ENCODE measurements around the gene LSM12.
"Not testable (repeated sequence)": the region's sequence is repeated elsewhere in the genome, so short reads cannot be mapped to it uniquely, and the experiment has no call there.

Gene LSM12

DNA sequence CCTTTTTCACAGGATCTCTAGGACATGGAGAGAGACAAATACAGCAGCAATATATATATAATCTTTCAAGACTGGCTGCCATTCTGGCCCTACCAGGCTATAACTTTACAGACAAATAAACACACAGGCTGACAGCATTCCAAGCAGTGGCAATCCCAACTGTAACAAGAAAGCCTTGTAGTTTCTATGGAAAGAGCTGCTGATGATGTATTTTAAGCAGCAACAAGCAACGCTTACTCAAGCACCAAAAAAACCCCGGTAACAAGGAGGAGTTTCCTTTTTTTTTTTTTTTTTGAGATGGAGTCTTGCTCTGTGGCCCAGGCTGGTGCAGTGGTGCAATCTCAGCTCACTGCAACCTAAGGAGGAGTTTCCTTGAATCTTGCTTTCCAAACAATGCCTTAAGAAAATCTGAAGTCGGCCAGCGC, 23.2 kb downstream of the LSM12 start:
- Histone ChIP-seq H3K27ac (ENCODE audit: insufficient read depth, low read length, poor library complexity, severe bottlenecking) (no peak overlapping the region), H3K9me3 (ENCODE audit: control insufficient read depth, low read length) (no peaks in the 10 kb centered on the region), H3K36me3 (ENCODE audit: control insufficient read depth, insufficient read depth, low read length) (peaks cover 13% of the 10 kb centered on the region), H3K4me3 (ENCODE audit: insufficient read depth, low read depth, low read length, poor library complexity, severe bottlenecking) (no peak overlapping the region), H3K4me1 (ENCODE audit: control insufficient read depth, insufficient read depth, low read length, poor library complexity, severe bottlenecking) (no peaks in the 10 kb centered on the region), H3K27me3 (replicated peaks; ENCODE audit: control insufficient read depth, insufficient read depth, low read length, poor library complexity, severe bottlenecking) (no peaks in the 10 kb centered on the region)
- DNase-seq, result no peak

GRCh38 chr17:44039829-44040635, 26.4 kb downstream of the LSM12 start:
- no peaks in the 10 kb centered on the region for H3K9me3 ChIP-seq (ENCODE audit: control insufficient read depth, low read length)
- no peaks in the 10 kb centered on the region for H3K4me1 ChIP-seq (ENCODE audit: control insufficient read depth, insufficient read depth, low read length, poor library complexity, severe bottlenecking)
- peaks cover 30% of the 10 kb centered on the region for H3K36me3 ChIP-seq (ENCODE audit: control insufficient read depth, insufficient read depth, low read length)
- H3K4me3 ChIP-seq (ENCODE audit: insufficient read depth, low read depth, low read length, poor library complexity, severe bottlenecking), result no peak overlapping the region
- H3K27me3 ChIP-seq (replicated peaks; ENCODE audit: control insufficient read depth, insufficient read depth, low read length, poor library complexity, severe bottlenecking), result no peaks in the 10 kb centered on the region
- no peak for DNase-seq
- no peak overlapping the region for H3K27ac ChIP-seq (ENCODE audit: insufficient read depth, low read length, poor library complexity, severe bottlenecking)

DNA sequence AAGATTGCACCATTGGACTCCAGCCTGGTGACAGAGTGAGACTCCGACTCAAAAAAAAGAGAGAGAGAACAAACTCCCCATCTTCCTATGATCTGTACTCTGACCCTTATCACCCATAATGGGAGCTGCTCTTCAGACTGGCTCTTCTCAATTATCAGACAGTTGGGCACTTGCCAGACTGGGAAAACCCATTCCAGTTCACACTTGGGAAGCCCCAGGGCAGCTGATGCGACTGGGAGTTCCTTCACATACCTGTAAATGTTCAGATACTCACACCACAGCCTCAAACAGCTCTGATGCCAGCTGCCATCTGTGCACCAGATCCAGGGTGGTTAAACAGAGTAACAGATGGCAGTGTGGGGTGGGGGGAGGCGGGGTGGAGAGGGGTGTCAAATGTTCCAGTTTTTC, 27.9 kb downstream of the LSM12 start:
- Histone ChIP-seq H3K9me3 (ENCODE audit: control insufficient read depth, low read length) (no peaks in the 10 kb centered on the region), H3K27ac (ENCODE audit: insufficient read depth, low read length, poor library complexity, severe bottlenecking) (no peak overlapping the region), H3K36me3 (ENCODE audit: control insufficient read depth, insufficient read depth, low read length) (peaks cover 35% of the 10 kb centered on the region), H3K27me3 (replicated peaks; ENCODE audit: control insufficient read depth, insufficient read depth, low read length, poor library complexity, severe bottlenecking) (no peaks in the 10 kb centered on the region), H3K4me1 (ENCODE audit: control insufficient read depth, insufficient read depth, low read length, poor library complexity, severe bottlenecking) (no peaks in the 10 kb centered on the region), H3K4me3 (ENCODE audit: insufficient read depth, low read depth, low read length, poor library complexity, severe bottlenecking) (no peak overlapping the region)
- no peak for DNase-seq

DNA sequence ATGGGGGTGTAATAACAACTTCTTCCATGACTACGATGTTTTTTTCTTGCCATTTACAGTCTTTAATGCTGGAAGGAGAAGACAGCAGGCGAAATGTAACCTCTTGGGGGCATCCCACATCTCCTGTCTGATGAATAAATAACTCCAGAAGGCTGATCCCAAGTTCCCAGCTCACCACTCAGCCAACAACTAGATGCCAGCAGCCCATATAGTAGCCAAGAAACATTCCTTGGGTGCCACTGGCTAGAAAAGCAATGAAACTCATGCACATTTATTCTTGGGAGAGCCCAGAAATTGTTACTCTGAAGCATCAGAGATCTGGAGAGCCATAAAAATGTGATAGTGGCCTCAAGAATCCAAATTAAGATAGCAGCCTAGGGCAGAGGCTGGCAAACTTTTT, 29.0 kb downstream of the LSM12 start:
- Histone ChIP-seq H3K27me3 (replicated peaks; ENCODE audit: control insufficient read depth, insufficient read depth, low read length, poor library complexity, severe bottlenecking) (no peaks in the 10 kb centered on the region), H3K27ac (ENCODE audit: insufficient read depth, low read length, poor library complexity, severe bottlenecking) (no peak overlapping the region), H3K4me3 (ENCODE audit: insufficient read depth, low read depth, low read length, poor library complexity, severe bottlenecking) (no peak overlapping the region), H3K4me1 (ENCODE audit: control insufficient read depth, insufficient read depth, low read length, poor library complexity, severe bottlenecking) (no peaks in the 10 kb centered on the region), H3K36me3 (ENCODE audit: control insufficient read depth, insufficient read depth, low read length) (peaks cover 44% of the 10 kb centered on the region), H3K9me3 (ENCODE audit: control insufficient read depth, low read length) (no peaks in the 10 kb centered on the region)
- no peak for DNase-seq

- not testable (repeated sequence) for H3K4me3 ChIP-seq (ENCODE audit: insufficient read depth, low read depth, low read length, poor library complexity, severe bottlenecking); H3K27ac ChIP-seq (ENCODE audit: insufficient read depth, low read length, poor library complexity, severe bottlenecking); DNase-seq; H3K27me3 ChIP-seq (replicated peaks; ENCODE audit: control insufficient read depth, insufficient read depth, low read length, poor library complexity, severe bottlenecking); H3K9me3 ChIP-seq (ENCODE audit: control insufficient read depth, low read length); H3K4me1 ChIP-seq (ENCODE audit: control insufficient read depth, insufficient read depth, low read length, poor library complexity, severe bottlenecking)
- peaks cover 47% of the 10 kb centered on the region for H3K36me3 ChIP-seq (ENCODE audit: control insufficient read depth, insufficient read depth, low read length)
Observed at GRCh38 chr17:44034688-44035087, 31.8 kb downstream of the LSM12 start.

GRCh38 chr17:44033861-44034408, 32.5 kb downstream of the LSM12 start:
- Histone ChIP-seq H3K27me3 (replicated peaks; ENCODE audit: control insufficient read depth, insufficient read depth, low read length, poor library complexity, severe bottlenecking) (no peaks in the 10 kb centered on the region), H3K9me3 (ENCODE audit: control insufficient read depth, low read length) (no peaks in the 10 kb centered on the region), H3K4me3 (ENCODE audit: insufficient read depth, low read depth, low read length, poor library complexity, severe bottlenecking) (no peak overlapping the region), H3K27ac (ENCODE audit: insufficient read depth, low read length, poor library complexity, severe bottlenecking) (no peak overlapping the region), H3K4me1 (ENCODE audit: control insufficient read depth, insufficient read depth, low read length, poor library complexity, severe bottlenecking) (no peaks in the 10 kb centered on the region), H3K36me3 (ENCODE audit: control insufficient read depth, insufficient read depth, low read length) (peaks cover 47% of the 10 kb centered on the region)
- DNase-seq, result no peak

GRCh38 chr17:44030482-44030881, 36.0 kb downstream of the LSM12 start:
- Histone ChIP-seq H3K4me3 (ENCODE audit: insufficient read depth, low read depth, low read length, poor library complexity, severe bottlenecking) (no peak overlapping the region), H3K4me1 (ENCODE audit: control insufficient read depth, insufficient read depth, low read length, poor library complexity, severe bottlenecking) (no peaks in the 10 kb centered on the region), H3K27ac (ENCODE audit: insufficient read depth, low read length, poor library complexity, severe bottlenecking) (no peak overlapping the region), H3K36me3 (ENCODE audit: control insufficient read depth, insufficient read depth, low read length) (peaks cover 21% of the 10 kb centered on the region), H3K9me3 (ENCODE audit: control insufficient read depth, low read length) (no peaks in the 10 kb centered on the region), H3K27me3 (replicated peaks; ENCODE audit: control insufficient read depth, insufficient read depth, low read length, poor library complexity, severe bottlenecking) (no peaks in the 10 kb centered on the region)
- DNase-seq, result no peak

GRCh38 chr17:44029736-44030135, 36.7 kb downstream of the LSM12 start:
- H3K4me3 ChIP-seq (ENCODE audit: insufficient read depth, low read depth, low read length, poor library complexity, severe bottlenecking), result no peak overlapping the region
- no peaks in the 10 kb centered on the region for H3K4me1 ChIP-seq (ENCODE audit: control insufficient read depth, insufficient read depth, low read length, poor library complexity, severe bottlenecking)
- H3K9me3 ChIP-seq (ENCODE audit: control insufficient read depth, low read length), result no peaks in the 10 kb centered on the region
- H3K36me3 ChIP-seq (ENCODE audit: control insufficient read depth, insufficient read depth, low read length), result peaks cover 21% of the 10 kb centered on the region
- DNase-seq, result no peak
- no peak overlapping the region for H3K27ac ChIP-seq (ENCODE audit: insufficient read depth, low read length, poor library complexity, severe bottlenecking)
- H3K27me3 ChIP-seq (replicated peaks; ENCODE audit: control insufficient read depth, insufficient read depth, low read length, poor library complexity, severe bottlenecking), result no peaks in the 10 kb centered on the region

GRCh38 chr17:44024853-44025252, 41.6 kb downstream of the LSM12 start:
- Histone ChIP-seq H3K4me1 (ENCODE audit: control insufficient read depth, insufficient read depth, low read length, poor library complexity, severe bottlenecking) (no peaks in the 10 kb centered on the region), H3K36me3 (ENCODE audit: control insufficient read depth, insufficient read depth, low read length) (no peaks in the 10 kb centered on the region), H3K27me3 (replicated peaks; ENCODE audit: control insufficient read depth, insufficient read depth, low read length, poor library complexity, severe bottlenecking) (no peaks in the 10 kb centered on the region), H3K9me3 (ENCODE audit: control insufficient read depth, low read length) (no peaks in the 10 kb centered on the region), H3K4me3 (ENCODE audit: insufficient read depth, low read depth, low read length, poor library complexity, severe bottlenecking) (no peak overlapping the region), H3K27ac (ENCODE audit: insufficient read depth, low read length, poor library complexity, severe bottlenecking) (no peak overlapping the region)
- no peak for DNase-seq

GRCh38 chr17:44024271-44024663, 42.2 kb downstream of the LSM12 start:
- Histone ChIP-seq H3K27me3 (replicated peaks; ENCODE audit: control insufficient read depth, insufficient read depth, low read length, poor library complexity, severe bottlenecking) (no peaks in the 10 kb centered on the region), H3K9me3 (ENCODE audit: control insufficient read depth, low read length) (no peaks in the 10 kb centered on the region), H3K36me3 (ENCODE audit: control insufficient read depth, insufficient read depth, low read length) (no peaks in the 10 kb centered on the region), H3K4me1 (ENCODE audit: control insufficient read depth, insufficient read depth, low read length, poor library complexity, severe bottlenecking) (no peaks in the 10 kb centered on the region), H3K4me3 (ENCODE audit: insufficient read depth, low read depth, low read length, poor library complexity, severe bottlenecking) (no peak overlapping the region), H3K27ac (ENCODE audit: insufficient read depth, low read length, poor library complexity, severe bottlenecking) (no peak overlapping the region)
- DNase-seq, result no peak

Measured in effector memory CD4-positive, alpha-beta T cell (primary cell).